Stimulated activated CD4-positive, alpha-beta T cell treated with anti-CD3 and anti-CD28 coated beads, Interleukin-2, amount 100 ng/mL, for 24 hours (primary cell): Measurements from ENCODE around the gene BPIFB6.

Experiments
- DNase-seq, 2 donors: peaks; one replicate each; pipeline ENCODE4 v3.0.0-alpha.2; 2020

Gene BPIFB6

GRCh38 chr20:33093074-33093473 lies 61.6 kb downstream of the BPIFB6 start:
- DNase-seq, result no peak

- DNase-seq, result no peak
Measured at GRCh38 chr20:33093582-33093981, 62.1 kb downstream of the BPIFB6 start.
